CD4-positive, alpha-beta T cell treated with Interleukin-1 beta for 1 hour (primary cell): Measurements from ENCODE around the gene FASN.

Experiments
- DNase-seq, 2 donors: peaks; one replicate each; pipeline ENCODE4 v3.0.0-alpha.2; 2020 to 2022

Gene FASN

GRCh38 chr17:82100502-82101298 is 2.7 kb upstream of the FASN start:
- no peak for DNase-seq

GRCh38 chr17:82098939-82099763 is 1.1 kb upstream of the FASN start:
- DNase-seq = no peak

GRCh38 chr17:82097919-82098168 is 192 bp downstream of the FASN start:
- no peak for DNase-seq

- peak in 1 of 2 donors; percentile 14 for DNase-seq
Measured at GRCh38 chr17:82097184-82097918, 685 bp downstream of the FASN start.

GRCh38 chr17:82096709-82097183 is 1.3 kb downstream of the FASN start:
- DNase-seq = no peak

- no peak for DNase-seq
Measured at GRCh38 chr17:82095777-82096708, 2.0 kb downstream of the FASN start.

GRCh38 chr17:82094931-82095776 is 2.9 kb downstream of the FASN start:
- DNase-seq = no peak

- DNase-seq = no peak
Measured at GRCh38 chr17:82092995-82093751, 4.9 kb downstream of the FASN start.

GRCh38 chr17:82092628-82092994 is 5.4 kb downstream of the FASN start:
- DNase-seq = no peak

- DNase-seq = no peak
Measured at GRCh38 chr17:82092094-82092586, 5.9 kb downstream of the FASN start.

- DNase-seq = no peak
Measured at GRCh38 chr17:82091264-82092066, 6.6 kb downstream of the FASN start.

- no peak for DNase-seq
Measured at GRCh38 chr17:82090549-82091263, 7.3 kb downstream of the FASN start.

GRCh38 chr17:82089723-82090548 is 8.1 kb downstream of the FASN start:
- no peak for DNase-seq

- DNase-seq = no peak
Measured at GRCh38 chr17:82088838-82089722, 9.0 kb downstream of the FASN start.

GRCh38 chr17:82087961-82088837 is 9.8 kb downstream of the FASN start:
- DNase-seq = no peak
